Skeletal muscle cell (primary cell): ENCODE results near the gene CCDC186.

Source experiments
- DNase-seq: peaks from one replicate; pipeline ENCODE4 v3.0.0-alpha.2; 2010; ENCODE audit warnings: low read depth
- H3K4me3 ChIP-seq: 2 replicates; pipeline ENCODE4 v1.5.1; 2011; ENCODE audit warnings: low read depth, mild to moderate bottlenecking, control low read depth, low read length, moderate library complexity

Gene CCDC186

GRCh38 chr10:114173921-114174694, at the start of gene CCDC186:
TSS of gene CCDC186 (minus strand) at chr10:114174203. CDS start at chr10:114163268, 10,935 bp downstream.
- peak within 1 kb of the TSS; percentile 99 for H3K4me3 ChIP-seq
- DNase-seq = peak; percentile 64

DNA sequence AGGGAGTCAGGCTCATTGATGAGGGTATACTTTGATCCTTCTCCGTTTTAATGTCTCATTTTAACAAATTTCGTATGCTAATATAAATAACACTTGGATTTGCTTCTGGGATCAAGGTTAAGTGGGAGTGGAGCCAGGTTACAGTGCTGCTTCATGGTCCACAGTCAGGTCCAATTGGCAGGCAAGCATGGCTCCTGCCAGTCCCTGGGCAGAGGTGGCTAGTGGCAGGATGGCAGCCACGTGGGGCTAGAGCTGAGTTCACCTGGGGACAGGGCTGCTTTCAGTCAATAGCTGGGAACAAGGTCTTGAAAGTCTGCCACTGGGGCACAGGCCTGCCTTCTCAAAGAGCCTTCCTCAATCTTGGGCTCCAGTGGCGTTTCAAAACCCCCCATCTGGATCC, 49.1 kb upstream of the CCDC186 start:
- no peak overlapping the region for H3K4me3 ChIP-seq
- DNase-seq = no peak

DNA sequence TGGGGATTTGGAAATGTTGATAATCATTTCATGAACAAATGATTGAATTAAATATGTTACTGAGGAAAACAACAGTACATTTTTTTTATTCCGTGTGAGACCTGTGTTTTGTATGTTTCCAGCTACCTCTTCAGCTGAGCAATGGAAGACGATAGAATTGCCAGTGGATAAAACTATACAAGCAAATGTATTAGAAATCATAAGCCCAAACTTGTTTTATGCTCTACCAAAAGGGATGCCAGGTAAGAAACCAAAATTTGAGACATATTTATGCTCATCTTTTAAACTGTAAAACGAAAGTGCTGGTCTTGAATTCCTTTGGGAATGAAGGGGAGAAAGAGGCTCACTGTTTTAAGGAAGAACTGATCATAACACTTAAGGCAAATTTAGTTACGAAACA, 47.2 kb upstream of the CCDC186 start:
- no peak overlapping the region for H3K4me3 ChIP-seq
- no peak for DNase-seq

- no peak for DNase-seq
- no peak overlapping the region for H3K4me3 ChIP-seq
These were observed 46.3 kb upstream of the CCDC186 start for GRCh38 chr10:114220281-114220680.

- no peak for DNase-seq
- no peak overlapping the region for H3K4me3 ChIP-seq
These were observed 41.0 kb upstream of the CCDC186 start for GRCh38 chr10:114215033-114215432.

DNA sequence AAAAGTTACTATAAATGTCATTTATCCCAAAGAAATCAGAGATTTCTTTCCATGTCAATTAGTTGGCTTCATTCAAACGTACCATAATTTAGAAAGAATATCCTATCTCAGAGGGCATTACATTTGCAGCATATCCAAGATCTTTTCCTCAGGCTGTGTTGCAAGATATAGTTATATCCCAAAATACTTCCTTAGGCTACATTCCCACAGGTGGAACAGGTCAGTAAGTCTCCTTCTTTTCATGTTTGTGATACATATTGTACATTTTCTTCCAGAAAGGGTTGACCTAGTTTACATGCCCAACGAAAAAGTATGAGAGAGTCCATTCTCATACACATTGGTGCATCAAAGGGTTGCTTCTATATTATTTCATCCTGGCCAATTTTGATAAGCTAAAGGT, 38.1 kb upstream of the CCDC186 start:
- H3K4me3 ChIP-seq = no peak overlapping the region
- DNase-seq = no peak

DNA sequence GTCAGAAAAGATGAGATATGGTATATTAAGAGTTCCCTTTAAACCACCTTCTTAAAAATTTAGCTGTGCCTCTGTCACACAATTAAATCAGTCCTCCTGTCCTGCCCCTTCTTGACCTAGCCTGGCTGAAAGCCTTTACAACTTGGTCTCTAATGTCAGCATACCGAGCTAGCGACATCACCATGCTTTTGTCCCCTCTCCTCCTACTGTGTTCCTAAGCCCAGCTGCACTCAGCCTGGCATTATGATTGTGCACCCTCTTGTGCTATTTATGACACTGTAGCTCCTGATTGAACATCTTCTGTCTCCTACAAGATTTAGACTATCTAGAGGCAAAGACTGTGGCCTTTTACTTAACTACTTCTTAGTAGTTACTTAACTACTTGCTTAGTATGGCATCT, 34.3 kb upstream of the CCDC186 start:
- DNase-seq = no peak

DNA sequence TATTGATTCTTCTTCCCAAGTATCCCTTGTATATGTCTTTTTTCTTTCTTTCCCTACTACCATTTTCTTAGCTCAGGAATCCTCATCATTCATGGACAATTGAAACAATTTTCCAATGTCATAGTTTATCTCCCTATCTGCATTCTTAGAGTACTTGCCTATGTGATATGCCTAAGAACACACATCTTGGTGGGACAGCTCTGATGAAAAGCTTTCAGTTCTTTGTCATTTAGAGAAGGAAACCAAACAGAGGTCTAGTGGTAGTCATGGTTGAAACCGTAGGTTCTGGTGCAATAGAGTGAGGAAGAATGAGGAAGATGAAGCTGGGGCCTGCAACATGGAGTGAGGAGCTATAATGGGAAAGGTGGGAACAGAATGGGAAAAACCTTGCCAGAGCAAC, 33.3 kb upstream of the CCDC186 start:
- H3K4me3 ChIP-seq = no peak overlapping the region
- no peak for DNase-seq

More for the DNA sequence above, 34.3 kb upstream of the CCDC186 start:
- H3K4me3 ChIP-seq = no peak overlapping the region

DNA sequence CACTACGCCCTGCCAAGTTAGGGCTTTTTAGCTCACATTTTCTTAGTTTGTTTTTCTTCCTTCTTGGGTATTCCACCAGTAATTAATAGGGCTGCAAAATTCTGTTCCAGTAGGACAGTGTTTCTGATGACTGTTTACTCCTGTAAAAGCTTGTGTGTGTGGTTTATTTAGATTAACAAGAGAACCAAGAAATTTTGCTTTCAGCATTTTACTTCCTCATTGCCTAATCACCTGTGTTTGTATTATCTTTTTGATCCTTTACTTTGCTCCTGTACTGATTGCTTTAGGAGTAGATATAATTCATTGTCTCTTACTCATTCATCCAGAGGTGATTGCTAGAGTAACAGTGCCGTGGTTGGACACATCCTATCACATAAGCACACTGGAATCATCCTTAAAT, 32.9 kb upstream of the CCDC186 start:
- H3K4me3 ChIP-seq = no peak overlapping the region
- DNase-seq = no peak

GRCh38 chr10:114202812-114203211, 28.8 kb upstream of the CCDC186 start:
- no peak for DNase-seq
- no peak overlapping the region for H3K4me3 ChIP-seq

DNA sequence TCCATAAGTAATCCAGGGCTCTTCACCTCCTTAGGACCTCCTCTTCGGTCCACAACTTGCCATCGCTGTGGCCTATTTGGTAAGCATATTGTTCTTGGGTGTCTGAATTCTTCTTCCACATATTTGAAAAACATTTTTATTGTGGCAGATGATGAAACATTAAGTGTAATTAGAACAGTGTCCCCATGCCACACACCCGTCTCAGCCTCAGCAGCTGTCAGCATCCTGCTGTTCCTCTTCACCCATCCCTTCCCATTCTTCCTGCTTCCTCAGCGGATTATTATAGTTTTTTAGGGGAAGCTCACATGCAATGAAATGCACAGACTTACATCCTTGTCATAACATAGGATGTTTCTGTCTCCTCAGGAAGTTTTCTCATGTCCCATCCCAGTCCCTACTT, 25.2 kb upstream of the CCDC186 start:
- DNase-seq = no peak

DNA sequence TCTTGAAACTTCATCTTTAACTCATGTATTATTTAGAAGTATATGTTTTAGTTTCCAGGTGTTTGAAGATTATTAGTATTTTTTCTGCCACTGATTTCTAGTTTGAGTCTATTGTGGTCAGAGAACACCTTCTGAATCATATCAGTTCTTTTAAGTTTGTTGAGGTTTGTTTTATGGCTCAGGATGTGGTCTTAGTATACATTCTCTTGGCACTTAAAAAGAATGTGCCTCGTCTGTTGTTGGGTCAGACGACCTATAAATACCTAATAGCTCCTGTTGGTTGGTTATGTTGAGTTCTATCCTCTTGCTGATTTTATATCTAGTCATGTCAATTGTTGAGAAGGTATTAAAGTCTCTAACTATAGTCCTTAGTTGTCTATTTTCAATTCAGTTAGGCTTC, 21.1 kb upstream of the CCDC186 start:
- DNase-seq = no peak
- no peak overlapping the region for H3K4me3 ChIP-seq

More for the DNA sequence above, 25.2 kb upstream of the CCDC186 start:
- no peak overlapping the region for H3K4me3 ChIP-seq

- no peak for DNase-seq
- H3K4me3 ChIP-seq = no peak overlapping the region
These were observed 15.7 kb upstream of the CCDC186 start for GRCh38 chr10:114189700-114190099.

GRCh38 chr10:114188900-114189299, 14.9 kb upstream of the CCDC186 start:
- no peak for DNase-seq
- H3K4me3 ChIP-seq = no peak overlapping the region

- DNase-seq = no peak
- no peak overlapping the region for H3K4me3 ChIP-seq
These were observed 14.0 kb upstream of the CCDC186 start for GRCh38 chr10:114188001-114188400.

DNA sequence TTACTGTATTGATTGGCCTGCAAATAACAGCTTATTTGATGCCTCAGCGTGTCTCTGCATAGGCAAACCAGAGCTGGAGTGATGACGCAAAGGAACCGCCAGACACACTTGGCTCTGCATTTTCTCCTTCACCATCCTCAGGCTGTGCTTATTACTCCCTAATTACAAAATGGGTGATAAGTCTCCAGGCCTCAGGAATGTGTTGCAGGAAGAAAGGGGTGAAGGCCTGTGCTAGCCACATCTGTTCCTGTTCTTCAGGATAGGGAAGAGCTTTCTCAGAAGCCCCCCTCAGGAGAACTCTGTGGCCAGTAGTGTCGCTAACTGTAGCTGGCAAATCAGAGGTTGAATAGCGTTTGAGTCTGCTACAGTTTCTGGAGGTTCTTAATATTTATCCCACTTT, 10.3 kb upstream of the CCDC186 start:
- no peak overlapping the region for H3K4me3 ChIP-seq

GRCh38 chr10:114183563-114183962, 9.6 kb upstream of the CCDC186 start:
- no peak overlapping the region for H3K4me3 ChIP-seq
- no peak for DNase-seq

More for the DNA sequence above, 10.3 kb upstream of the CCDC186 start:
- no peak for DNase-seq

- H3K4me3 ChIP-seq = no peak overlapping the region
- peak; percentile 22 for DNase-seq
These were observed 8.0 kb upstream of the CCDC186 start for GRCh38 chr10:114181971-114182370.

GRCh38 chr10:114180937-114181336, 6.9 kb upstream of the CCDC186 start:
- no peak overlapping the region for H3K4me3 ChIP-seq
- DNase-seq = no peak

GRCh38 chr10:114179747-114180146, 5.7 kb upstream of the CCDC186 start:
- DNase-seq = no peak
- no peak overlapping the region for H3K4me3 ChIP-seq

- DNase-seq = no peak
- H3K4me3 ChIP-seq = no peak within 1 kb of the TSS
These were observed 5.1 kb upstream of the CCDC186 start, which contains the start of gene TDRD1 for GRCh38 chr10:114179148-114179547. TSS of gene TDRD1 (plus strand) at chr10:114179353. CDS start at chr10:114187832, 8,479 bp downstream.
